HCT116 (cell line): ENCODE results near the gene AP4S1.

Source experiments
- CEBPB ChIP-seq: IDR thresholded peaks from 2 replicates; pipeline ENCODE4 v1.6.1; 2012; ENCODE audit warnings: low read depth
- CTCF ChIP-seq, 3 experiments: fragments of 200-600 bp in 1 of 3; sonication (generic) in 1 of 3; IDR thresholded peaks in 2 of 3; conservative IDR thresholded peaks in 1 of 3; 2 replicates each; pipeline ENCODE4 v1.5.1; 2012 to 2017; ENCODE audit warnings: low read depth in 2 of 3, low read length in 2 of 3, antibody characterized with exemption in 1 of 3, borderline replicate concordance in 1 of 3, control low read depth in 1 of 3, mild to moderate bottlenecking in 1 of 3, mixed read lengths in 1 of 3, mixed run types in 1 of 3, moderate library complexity in 1 of 3; ENCODE audit not compliant: insufficient read depth in 1 of 3
- ELF1 ChIP-seq: IDR thresholded peaks from 2 replicates; pipeline ENCODE4 v1.6.1; 2012; ENCODE audit warnings: low read depth, borderline replicate concordance
- EZH2 ChIP-seq: fragments of 200-600 bp; sonication (generic); IDR thresholded peaks from 2 replicates; pipeline ENCODE4 v1.6.1; 2017; ENCODE audit warnings: antibody characterized with exemption, mixed run types
- POLR2A ChIP-seq: IDR thresholded peaks from 2 replicates; pipeline ENCODE4 v1.7.0; 2011; ENCODE audit warnings: borderline replicate concordance; ENCODE audit not compliant: insufficient read depth, insufficient read length; ENCODE audit errors: extremely low read depth
- SIN3A ChIP-seq: IDR thresholded peaks from 2 replicates; pipeline ENCODE4 v1.6.1; 2012; ENCODE audit warnings: low read depth
- YY1 ChIP-seq: IDR thresholded peaks from 2 replicates; pipeline ENCODE4 v1.6.1; 2011; ENCODE audit warnings: low read length, low read depth, moderate library complexity, mild to moderate bottlenecking; ENCODE audit not compliant: insufficient replicate concordance; ENCODE audit errors: extremely low read depth
- ZNF274 ChIP-seq: fragments of 200-500 bp; sonication (Bioruptor generic); IDR thresholded peaks from 2 replicates; pipeline ENCODE4 v1.6.1; 2014; ENCODE audit warnings: mild to moderate bottlenecking, low read depth, low read length, inconsistent platforms

GRCh38 chr14:30993071-30993470 is 32.4 kb upstream of the AP4S1 start:
- no peak for TF ChIP-seq YY1
- no peak for TF ChIP-seq POLR2A
- TF ChIP-seq CTCF (IDR thresholded peaks at IDR 0.05 in 2 of 3, conservative IDR thresholded peaks at IDR 0.05 in 1 of 3; ENCODE audit: borderline replicate concordance in 1 of 3, insufficient read depth in 1 of 3, low read depth in 2 of 3, low read length in 2 of 3): no peak
- no peak for TF ChIP-seq ZNF274
- TF ChIP-seq EZH2: no peak
- TF ChIP-seq ELF1: no peak
- no peak for TF ChIP-seq SIN3A
- TF ChIP-seq CEBPB: no peak
